ENCODE data around the gene KAT5. TPM values are rescaled to one million over a fixed set of nuclear protein-coding genes. Genes with fewer than 3 reads are reported as not detected.
"Not testable (repeated sequence)": the region's sequence is repeated elsewhere in the genome, so short reads cannot be mapped to it uniquely, and the experiment has no call there.

The KAT5 gene
- 79.7 TPM for polyA plus RNA-seq (2012; ENCODE audit: insufficient read depth, insufficient read length)

GRCh38 chr11:65711785-65712632, at the start of gene KAT5:
KAT5 (plus strand) TSS chr11:65712252; CDS start chr11:65712268, 16 bp downstream.
- DNase-seq (ENCODE audit: low read depth, low spot score): peak; percentile 97
- H3K4me3 ChIP-seq (ENCODE audit: low read length): peak within 1 kb of the TSS; percentile 75

- H3K4me3 ChIP-seq (ENCODE audit: low read length): peak within 1 kb of the TSS; percentile 97
- peak; percentile 69 for DNase-seq (ENCODE audit: low read depth, low spot score)
Measured at GRCh38 chr11:65662799-65663638, 49.0 kb upstream of the KAT5 start, which contains the start of gene RELA. RELA (minus strand) TSS chr11:65662916; CDS start chr11:65662832, 84 bp downstream.

- H3K4me3 ChIP-seq (ENCODE audit: low read length): peak overlapping the region; percentile 89
- DNase-seq (ENCODE audit: low read depth, low spot score): no peak
Measured at GRCh38 chr11:65663639-65664200, 48.3 kb upstream of the KAT5 start.

- DNase-seq (ENCODE audit: low read depth, low spot score): no peak
- no peak overlapping the region for H3K4me3 ChIP-seq (ENCODE audit: low read length)
Measured at GRCh38 chr11:65672180-65672860, 39.7 kb upstream of the KAT5 start.

GRCh38 chr11:65672982-65673381, 39.1 kb upstream of the KAT5 start:
- DNase-seq (ENCODE audit: low read depth, low spot score): no peak
- no peak overlapping the region for H3K4me3 ChIP-seq (ENCODE audit: low read length)

- H3K4me3 ChIP-seq (ENCODE audit: low read length): peak overlapping the region; percentile 15; the same call in 1 of the 2 replicates
- peak; percentile 60 for DNase-seq (ENCODE audit: low read depth, low spot score)
Measured at GRCh38 chr11:65680192-65680743, 31.8 kb upstream of the KAT5 start.

- DNase-seq (ENCODE audit: low read depth, low spot score); H3K4me3 ChIP-seq (ENCODE audit: low read length): not testable (repeated sequence)
Measured at GRCh38 chr11:65683480-65683879, 28.6 kb upstream of the KAT5 start.

GRCh38 chr11:65685981-65686380, 26.1 kb upstream of the KAT5 start:
- no peak overlapping the region for H3K4me3 ChIP-seq (ENCODE audit: low read length)
- no peak for DNase-seq (ENCODE audit: low read depth, low spot score)

GRCh38 chr11:65691847-65692246, 20.2 kb upstream of the KAT5 start:
- DNase-seq (ENCODE audit: low read depth, low spot score); H3K4me3 ChIP-seq (ENCODE audit: low read length): not testable (repeated sequence)

- H3K4me3 ChIP-seq (ENCODE audit: low read length): no peak overlapping the region
- DNase-seq (ENCODE audit: low read depth, low spot score): no peak
Measured at GRCh38 chr11:65692367-65692766, 19.7 kb upstream of the KAT5 start.

- no peak for DNase-seq (ENCODE audit: low read depth, low spot score)
Measured at GRCh38 chr11:65695459-65696241, 16.4 kb upstream of the KAT5 start.

GRCh38 chr11:65696802-65697552, 15.1 kb upstream of the KAT5 start:
- no peak for DNase-seq (ENCODE audit: low read depth, low spot score)
- H3K4me3 ChIP-seq (ENCODE audit: low read length): no peak overlapping the region

More at GRCh38 chr11:65695459-65696241, 16.4 kb upstream of the KAT5 start:
- H3K4me3 ChIP-seq (ENCODE audit: low read length): no peak overlapping the region

- no peak for DNase-seq (ENCODE audit: low read depth, low spot score)
- H3K4me3 ChIP-seq (ENCODE audit: low read length): no peak overlapping the region
Measured at GRCh38 chr11:65698205-65698604, 13.8 kb upstream of the KAT5 start.

- no peak overlapping the region for H3K4me3 ChIP-seq (ENCODE audit: low read length)
- DNase-seq (ENCODE audit: low read depth, low spot score): no peak
Measured at GRCh38 chr11:65699306-65699705, 12.7 kb upstream of the KAT5 start.

GRCh38 chr11:65700399-65700798, 11.7 kb upstream of the KAT5 start:
- no peak overlapping the region for H3K4me3 ChIP-seq (ENCODE audit: low read length)
- DNase-seq (ENCODE audit: low read depth, low spot score): no peak

- no peak for DNase-seq (ENCODE audit: low read depth, low spot score)
Measured at GRCh38 chr11:65701686-65702085, 10.4 kb upstream of the KAT5 start.

GRCh38 chr11:65703846-65704245, 8.2 kb upstream of the KAT5 start:
- DNase-seq (ENCODE audit: low read depth, low spot score): no peak
- no peak overlapping the region for H3K4me3 ChIP-seq (ENCODE audit: low read length)

More at GRCh38 chr11:65701686-65702085, 10.4 kb upstream of the KAT5 start:
- no peak overlapping the region for H3K4me3 ChIP-seq (ENCODE audit: low read length)

Data from Jurkat, Clone E6-1 (cell line).